Right lobe of liver (tissue), 4 donors: ENCODE measurements around the gene ADAMTS3.

Experiments used
- POLR2A ChIP-seq: fragments of 450-650 bp; IDR thresholded peaks from one replicate; pipeline ENCODE4 v1.6.1; 2017; ENCODE audit warnings: antibody characterized with exemption, mild to moderate bottlenecking
- TF ChIP-seq, protein P1 (sequence below), 4 donors: fragments of 200-600 bp in 3 of 4; fragments of 450-650 bp in 1 of 4; IDR thresholded peaks; one replicate each; pipeline versions ENCODE4 v1.5.1 to v1.8.0; 2016 to 2022; ENCODE audit warnings: antibody characterized with exemption in 4 of 4, mild to moderate bottlenecking in 2 of 4
- donor health status: DM: no; HTN: no; CAD: no.
- donor health status: DM: no; HTN: no; CAD: no.
- donor health status: DM: no; HTN: yes; CAD: no.

DNA sequence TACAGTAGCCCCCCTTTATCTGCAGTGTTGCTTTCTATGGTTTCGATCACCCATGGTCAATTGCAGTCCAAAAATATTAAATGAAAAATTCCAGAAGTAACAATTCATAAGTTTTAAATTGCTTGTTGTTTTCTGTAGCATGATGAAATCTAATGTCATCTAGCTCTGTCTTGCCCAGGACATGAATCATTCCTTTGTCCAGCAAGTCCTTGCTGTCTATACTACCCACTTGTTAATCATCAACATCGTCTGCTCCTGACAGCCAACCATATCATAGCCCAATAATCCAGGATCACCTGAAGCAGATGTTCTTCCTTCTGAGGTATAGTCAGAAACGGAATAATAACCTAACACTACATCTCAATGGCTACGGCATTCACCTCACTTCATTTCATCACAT, 79.8 kb downstream of the ADAMTS3 start:
- TF ChIP-seq, protein P1, sequence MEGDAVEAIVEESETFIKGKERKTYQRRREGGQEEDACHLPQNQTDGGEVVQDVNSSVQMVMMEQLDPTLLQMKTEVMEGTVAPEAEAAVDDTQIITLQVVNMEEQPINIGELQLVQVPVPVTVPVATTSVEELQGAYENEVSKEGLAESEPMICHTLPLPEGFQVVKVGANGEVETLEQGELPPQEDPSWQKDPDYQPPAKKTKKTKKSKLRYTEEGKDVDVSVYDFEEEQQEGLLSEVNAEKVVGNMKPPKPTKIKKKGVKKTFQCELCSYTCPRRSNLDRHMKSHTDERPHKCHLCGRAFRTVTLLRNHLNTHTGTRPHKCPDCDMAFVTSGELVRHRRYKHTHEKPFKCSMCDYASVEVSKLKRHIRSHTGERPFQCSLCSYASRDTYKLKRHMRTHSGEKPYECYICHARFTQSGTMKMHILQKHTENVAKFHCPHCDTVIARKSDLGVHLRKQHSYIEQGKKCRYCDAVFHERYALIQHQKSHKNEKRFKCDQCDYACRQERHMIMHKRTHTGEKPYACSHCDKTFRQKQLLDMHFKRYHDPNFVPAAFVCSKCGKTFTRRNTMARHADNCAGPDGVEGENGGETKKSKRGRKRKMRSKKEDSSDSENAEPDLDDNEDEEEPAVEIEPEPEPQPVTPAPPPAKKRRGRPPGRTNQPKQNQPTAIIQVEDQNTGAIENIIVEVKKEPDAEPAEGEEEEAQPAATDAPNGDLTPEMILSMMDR (IDR thresholded peaks at IDR 0.05), result no peak
- TF ChIP-seq POLR2A, result no peak
